ENCODE measurements around the gene GLRA1.

The GLRA1 gene

GRCh38 chr5:151958111-151958510 lies 33.5 kb upstream of the GLRA1 start:
- DNase-seq (ENCODE audit: low spot score): no peak
- no peak for TF ChIP-seq CTCF (IDR thresholded peaks at IDR 0.05; ENCODE audit: borderline replicate concordance, control extremely low read depth, extremely low read depth, insufficient read depth, missing control alignments)
- in situ Hi-C loops (cut with MboI; ENCODE audit: low sequenced_read_pairs, unreplicated experiment): no loop called here

GRCh38 chr5:151956725-151957124 lies 32.1 kb upstream of the GLRA1 start:
- in situ Hi-C loops (cut with MboI; ENCODE audit: low sequenced_read_pairs, unreplicated experiment): no loop called here
- DNase-seq (ENCODE audit: low spot score): no peak
- TF ChIP-seq CTCF (IDR thresholded peaks at IDR 0.05; ENCODE audit: borderline replicate concordance, control extremely low read depth, extremely low read depth, insufficient read depth, missing control alignments): no peak

DNA sequence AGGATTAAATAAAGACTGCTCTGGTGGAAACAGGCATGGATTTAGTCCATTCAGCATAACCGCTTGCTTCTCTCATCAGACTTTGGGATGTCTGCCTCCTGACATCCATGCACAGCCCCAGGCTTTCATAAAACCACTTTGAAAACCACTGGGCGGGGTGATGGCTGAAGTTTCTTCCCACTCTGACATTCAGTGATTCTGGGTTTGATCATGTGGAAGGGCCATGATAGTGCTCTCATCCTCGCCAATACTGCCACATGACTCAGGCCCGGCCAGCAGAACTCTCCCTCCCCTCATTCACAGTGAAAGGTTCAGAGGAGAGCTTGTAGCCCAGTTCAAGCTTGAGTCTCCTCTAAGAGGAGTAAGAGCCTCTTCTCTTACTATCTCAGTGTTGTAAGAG lies 29.6 kb upstream of the GLRA1 start:
- no peak for TF ChIP-seq CTCF (IDR thresholded peaks at IDR 0.05; ENCODE audit: borderline replicate concordance, control extremely low read depth, extremely low read depth, insufficient read depth, missing control alignments)
- no peak for DNase-seq (ENCODE audit: low spot score)
- in situ Hi-C loops (cut with MboI; ENCODE audit: low sequenced_read_pairs, unreplicated experiment): no loop called here

GRCh38 chr5:151953833-151954232 lies 29.2 kb upstream of the GLRA1 start:
- in situ Hi-C loops (cut with MboI; ENCODE audit: low sequenced_read_pairs, unreplicated experiment): no loop called here
- DNase-seq (ENCODE audit: low spot score): no peak
- no peak for TF ChIP-seq CTCF (IDR thresholded peaks at IDR 0.05; ENCODE audit: borderline replicate concordance, control extremely low read depth, extremely low read depth, insufficient read depth, missing control alignments)

- in situ Hi-C loops (cut with MboI; ENCODE audit: low sequenced_read_pairs, unreplicated experiment): no loop called here
- TF ChIP-seq CTCF (IDR thresholded peaks at IDR 0.05; ENCODE audit: borderline replicate concordance, control extremely low read depth, extremely low read depth, insufficient read depth, missing control alignments): no peak
- DNase-seq (ENCODE audit: low spot score): no peak
Observed at GRCh38 chr5:151952238-151952637, 27.6 kb upstream of the GLRA1 start.

DNA sequence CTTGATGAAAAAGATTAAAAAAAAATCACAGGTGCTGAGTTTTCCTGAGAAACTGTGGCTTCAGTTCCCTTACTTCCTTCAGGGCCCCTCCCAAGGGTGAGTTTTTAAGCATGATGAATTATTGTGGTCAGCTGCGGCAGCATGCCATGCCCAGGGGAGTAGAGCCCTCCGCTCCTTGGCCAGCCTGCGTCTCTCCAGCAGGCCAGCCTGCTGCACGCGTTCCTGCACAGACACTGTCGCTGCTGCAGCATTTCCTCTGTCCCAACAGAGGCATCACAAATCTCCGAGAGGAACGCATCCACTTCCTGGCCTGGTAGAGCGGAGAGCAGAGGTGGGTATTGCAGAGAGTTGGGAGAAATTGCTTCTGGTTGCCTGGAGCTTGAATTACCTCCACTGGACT lies 26.1 kb upstream of the GLRA1 start:
- no peak for TF ChIP-seq CTCF (IDR thresholded peaks at IDR 0.05; ENCODE audit: borderline replicate concordance, control extremely low read depth, extremely low read depth, insufficient read depth, missing control alignments)
- in situ Hi-C loops (cut with MboI; ENCODE audit: low sequenced_read_pairs, unreplicated experiment): no loop called here
- no peak for DNase-seq (ENCODE audit: low spot score)

Measured in GM13976 (cell line).